ENCODE data around the gene CCDC171. TPM values are rescaled to one million over a fixed set of nuclear protein-coding genes. Genes with fewer than 3 reads are reported as not detected.
"Not testable (repeated sequence)": the region's sequence is repeated elsewhere in the genome, so short reads cannot be mapped to it uniquely, and the experiment has no call there.

Gene CCDC171
- total and polyA plus RNA-seq, 11 donors: 0.30 to 3.4 (median 1.1) TPM

DNA sequence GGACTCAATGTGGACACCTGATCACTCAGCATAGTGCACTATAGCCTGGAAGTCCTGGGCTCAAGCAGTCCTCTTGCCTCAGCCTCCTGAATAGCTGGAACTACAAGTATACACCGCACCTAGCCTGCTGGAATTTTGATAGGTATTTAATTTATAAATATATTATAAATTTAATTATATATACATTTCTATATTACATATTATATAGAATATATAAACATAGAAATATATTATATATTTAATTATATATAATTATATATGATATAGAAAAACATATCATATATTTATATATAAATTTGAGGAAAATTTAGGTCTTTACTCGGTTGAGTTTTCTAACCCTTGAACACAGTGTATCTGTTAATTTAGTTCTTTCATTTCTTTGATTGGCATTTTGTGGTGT, 26.9 kb upstream of the CCDC171 start:
- Histone ChIP-seq H3K27ac (no peak overlapping the region), H3K27me3 (no peaks in the 10 kb centered on the region), H3K4me1 (no peaks in the 10 kb centered on the region), H3K9me3 (no peaks in the 10 kb centered on the region), H3K36me3 (no peaks in the 10 kb centered on the region), H3K4me3 (no peak overlapping the region)
- WGBS, 4 donors: 49 to 95% (median 81%) methylated on average over 2 of the region's 2 CpGs
- TF ChIP-seq POLR2A (IDR thresholded peaks at IDR 0.05): no peak
- TF ChIP-seq, protein P1, sequence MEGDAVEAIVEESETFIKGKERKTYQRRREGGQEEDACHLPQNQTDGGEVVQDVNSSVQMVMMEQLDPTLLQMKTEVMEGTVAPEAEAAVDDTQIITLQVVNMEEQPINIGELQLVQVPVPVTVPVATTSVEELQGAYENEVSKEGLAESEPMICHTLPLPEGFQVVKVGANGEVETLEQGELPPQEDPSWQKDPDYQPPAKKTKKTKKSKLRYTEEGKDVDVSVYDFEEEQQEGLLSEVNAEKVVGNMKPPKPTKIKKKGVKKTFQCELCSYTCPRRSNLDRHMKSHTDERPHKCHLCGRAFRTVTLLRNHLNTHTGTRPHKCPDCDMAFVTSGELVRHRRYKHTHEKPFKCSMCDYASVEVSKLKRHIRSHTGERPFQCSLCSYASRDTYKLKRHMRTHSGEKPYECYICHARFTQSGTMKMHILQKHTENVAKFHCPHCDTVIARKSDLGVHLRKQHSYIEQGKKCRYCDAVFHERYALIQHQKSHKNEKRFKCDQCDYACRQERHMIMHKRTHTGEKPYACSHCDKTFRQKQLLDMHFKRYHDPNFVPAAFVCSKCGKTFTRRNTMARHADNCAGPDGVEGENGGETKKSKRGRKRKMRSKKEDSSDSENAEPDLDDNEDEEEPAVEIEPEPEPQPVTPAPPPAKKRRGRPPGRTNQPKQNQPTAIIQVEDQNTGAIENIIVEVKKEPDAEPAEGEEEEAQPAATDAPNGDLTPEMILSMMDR (IDR thresholded peaks at IDR 0.05): no peak
- intact Hi-C loops (cut with DNase I): no loop called here
- no peak for DNase-seq
- ATAC-seq: no peak

DNA sequence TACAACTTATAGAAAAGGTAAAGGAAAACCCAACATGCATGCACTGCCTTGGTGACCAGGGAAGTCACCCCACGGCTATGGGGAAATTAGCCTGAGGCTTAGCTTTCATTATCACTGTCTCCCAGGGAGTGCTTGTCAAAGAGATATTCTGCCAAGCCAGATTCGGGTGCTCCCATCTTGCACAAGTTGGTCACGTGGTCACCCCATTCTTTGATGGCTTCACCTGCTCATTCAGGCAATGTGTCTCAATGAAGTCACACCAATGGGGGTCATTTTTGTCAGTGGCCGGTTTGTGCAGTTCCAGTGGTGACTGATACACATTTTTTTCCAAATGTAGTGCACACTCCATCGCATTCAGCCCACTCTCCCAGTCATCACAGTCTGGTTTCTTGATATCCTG, 25.8 kb upstream of the CCDC171 start:
- WGBS, 4 donors: 92 to 96% (median 94%) methylated on average over 5 of the region's 5 CpGs
- not testable (repeated sequence) for ATAC-seq

DNA sequence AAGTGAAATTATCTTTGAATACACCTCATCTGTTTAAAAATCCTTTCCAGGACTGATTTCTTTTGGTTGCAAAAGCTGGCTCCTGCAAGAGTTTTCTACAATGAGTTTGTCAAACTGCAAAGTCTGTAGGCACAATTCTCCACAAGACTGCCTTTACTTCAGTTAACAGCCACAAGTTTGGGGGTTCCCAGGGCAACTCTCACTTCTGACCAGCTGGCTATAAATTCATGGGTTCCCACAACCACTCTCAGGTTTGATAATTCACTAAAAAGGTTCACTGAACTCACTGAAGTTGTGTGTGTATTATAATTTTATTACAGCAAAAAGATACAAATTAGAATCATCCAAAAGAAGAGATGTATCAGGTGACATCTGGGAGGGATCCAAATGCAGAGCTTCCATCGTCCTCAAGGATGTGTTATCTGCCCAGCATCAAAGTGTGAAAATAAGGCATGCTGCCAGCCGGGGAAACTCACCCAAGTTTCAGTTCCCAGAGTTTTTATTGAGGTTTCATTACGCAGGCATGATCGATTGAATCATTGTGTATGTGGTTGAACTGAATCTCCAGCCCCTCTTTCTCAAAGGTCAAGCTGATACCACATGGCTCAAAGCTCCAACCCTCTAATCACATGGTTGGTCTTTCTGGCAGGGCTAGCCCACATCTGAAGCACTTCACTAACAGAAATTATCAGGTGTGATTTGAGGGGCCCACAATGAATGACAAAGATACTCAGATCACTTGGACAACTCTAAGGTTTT, 23.1 kb upstream of the CCDC171 start:
- Histone ChIP-seq H3K27me3 (no peaks in the 10 kb centered on the region), H3K9me3 (no peaks in the 10 kb centered on the region), H3K4me3 (no peak overlapping the region), H3K36me3 (no peaks in the 10 kb centered on the region), H3K4me1 (no peaks in the 10 kb centered on the region), H3K27ac (no peak overlapping the region)
- DNase-seq (no peak), ATAC-seq (no peak)
- intact Hi-C loops (cut with DNase I): loop anchor here in 1 of 10 donors (10.0 kb wide), 1 partner anchor 255 kb away; no protein-coding TSS in a partner anchor
- TF ChIP-seq POLR2A (IDR thresholded peaks at IDR 0.05): no peak
- TF ChIP-seq, protein P1 (IDR thresholded peaks at IDR 0.05): no peak
- 57 to 73% (median 65%) methylated on average over 4 of the region's 4 CpGs for WGBS, 4 donors

More for the DNA sequence above, 25.8 kb upstream of the CCDC171 start:
- H3K27ac ChIP-seq; H3K9me3 ChIP-seq; H3K27me3 ChIP-seq; H3K4me1 ChIP-seq; intact Hi-C loops (cut with DNase I); H3K36me3 ChIP-seq; H3K4me3 ChIP-seq; DNase-seq: not testable (repeated sequence)

DNA sequence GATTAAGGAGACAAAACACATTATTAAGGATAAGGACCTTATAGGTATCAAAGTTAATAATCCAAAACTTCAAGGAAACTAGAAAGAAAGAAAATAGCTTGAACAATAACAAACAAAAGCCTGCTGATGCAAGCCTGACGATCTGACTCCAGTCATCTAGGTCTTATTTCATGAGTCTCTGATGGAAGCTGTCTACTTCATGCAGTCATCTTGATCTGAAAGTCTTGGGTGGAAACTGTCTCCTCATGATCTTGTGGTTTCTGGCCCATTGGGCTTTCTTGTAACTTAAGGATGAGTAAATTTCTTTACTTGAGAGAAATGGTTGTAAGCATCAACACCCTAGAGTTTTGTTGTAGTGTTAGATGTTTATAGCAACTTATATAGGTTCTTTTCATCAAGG, 21.5 kb upstream of the CCDC171 start:
- H3K27me3 ChIP-seq: no peaks in the 10 kb centered on the region
- no peaks in the 10 kb centered on the region for H3K36me3 ChIP-seq
- TF ChIP-seq, protein P1 (IDR thresholded peaks at IDR 0.05): no peak
- TF ChIP-seq POLR2A (IDR thresholded peaks at IDR 0.05): no peak
- no peaks in the 10 kb centered on the region for H3K4me1 ChIP-seq
- DNase-seq (no peak), ATAC-seq (no peak)
- no peak overlapping the region for H3K27ac ChIP-seq
- no peak overlapping the region for H3K4me3 ChIP-seq
- WGBS, 4 donors: 54 to 76% (median 59%) methylated on average over 1 of the region's 1 CpG
- intact Hi-C loops (cut with DNase I): loop anchor here in 1 of 10 donors (10.0 kb wide), 1 partner anchor 257 kb away; no protein-coding TSS in a partner anchor
- H3K9me3 ChIP-seq: no peaks in the 10 kb centered on the region
